Activated naive CD8-positive, alpha-beta T cell treated with anti-CD3 and anti-CD28 coated beads, Interleukin-2, amount 10 ng/mL, durations not matched to agents 7 days and 5 days (primary cell): ENCODE measurements around the gene NFASC. TPM values are rescaled to one million over a fixed set of nuclear protein-coding genes. Genes with fewer than 3 reads are reported as not detected.

Experiments
- ATAC-seq: fragments of 150-1000 bp; cut with Tn5 transposase; one replicate; pipeline ENCODE4 v1.10.0; 2021; ENCODE audit warnings: low read depth, moderate library complexity
- POLR2A ChIA-PET: fragments of 350-600 bp; sonication (Branson Sonifier 250); formaldehyde crosslinking; loops from one replicate; lab custom pipeline; 2021; ENCODE audit warnings: antibody characterized with exemption; lab: Charles Lee
- DNase-seq: peaks from one replicate; pipeline ENCODE4 v3.0.0; 2021
- H3K27ac Mint-ChIP-seq: one replicate; pipeline ENCODE4 v1.8.0; 2022; ENCODE audit warnings: mild to moderate bottlenecking, mixed read lengths
- H3K27me3 Mint-ChIP-seq: one replicate; pipeline ENCODE4 v1.8.0; 2022; ENCODE audit warnings: mild to moderate bottlenecking, moderate library complexity, mixed read lengths
- H3K36me3 Mint-ChIP-seq: one replicate; pipeline ENCODE4 v1.8.0; 2021; ENCODE audit warnings: mild to moderate bottlenecking, mixed read lengths
- H3K4me1 Mint-ChIP-seq: one replicate; pipeline ENCODE4 v1.8.0; 2021; ENCODE audit warnings: mixed read lengths
- H3K4me3 Mint-ChIP-seq: one replicate; pipeline ENCODE4 v1.8.0; 2022; ENCODE audit warnings: mild to moderate bottlenecking, moderate library complexity, mixed read lengths
- H3K9me3 Mint-ChIP-seq: one replicate; pipeline ENCODE4 v1.8.0; 2021; ENCODE audit warnings: mixed read lengths
- total RNA-seq, 2 experiments: library from RNA; stranded (reverse); gene quantifications; one replicate each; pipeline ENCODE4 v1.2.3, GENCODE V29; 2021

Gene NFASC
- total RNA-seq, 2 experiments from 2014 or later, result 0.14 to 0.31 TPM

- Mint-ChIP-seq H3K4me1 (peaks cover 17% of the 10 kb centered on the region), H3K27ac (no peak overlapping the region), H3K27me3 (peaks cover 2% of the 10 kb centered on the region), H3K4me3 (no peak overlapping the region), H3K36me3 (no peaks in the 10 kb centered on the region), H3K9me3 (no peaks in the 10 kb centered on the region)
- DNase-seq, result no peak
- no peak for ATAC-seq
- POLR2A ChIA-PET, result no interaction called here
Observed at GRCh38 chr1:204996981-204997380, 126.3 kb downstream of the NFASC start.

DNA sequence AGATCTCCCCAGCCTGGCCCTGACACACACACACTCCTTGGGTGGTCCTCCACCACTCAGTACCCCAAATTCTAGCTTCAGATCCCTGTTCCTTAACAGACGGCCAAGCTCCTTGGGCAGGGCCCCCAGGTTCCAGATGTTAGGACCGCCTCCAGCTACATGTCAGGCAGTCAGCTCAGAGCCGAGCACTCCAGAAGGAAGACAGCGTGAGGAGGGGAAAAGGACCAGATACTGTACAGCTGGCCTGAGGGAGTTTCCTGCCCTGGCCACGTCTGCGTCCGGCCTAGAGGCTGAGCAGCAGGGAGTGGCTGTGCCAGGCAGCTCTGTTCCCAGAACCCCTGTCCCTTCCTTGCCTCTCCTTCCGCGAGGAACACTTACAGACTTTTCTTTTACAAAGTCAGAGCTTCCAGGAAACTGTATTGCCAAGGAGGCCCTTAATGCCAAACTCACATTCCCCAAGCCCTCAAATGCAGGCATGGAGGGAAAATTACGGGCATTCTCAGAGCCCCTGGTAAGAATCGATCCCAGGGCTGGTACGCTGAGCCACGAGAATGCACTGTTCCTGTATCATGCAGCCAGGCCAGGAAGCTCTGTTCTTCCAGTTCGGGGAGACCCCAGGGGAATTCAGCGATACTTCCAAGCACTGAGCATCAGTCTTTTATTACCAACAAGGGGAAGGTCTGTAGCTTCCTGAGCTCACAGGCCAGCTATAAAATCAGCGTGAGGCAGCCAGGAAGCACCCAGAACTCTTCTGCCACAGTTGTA lies 127.1 kb downstream of the NFASC start:
- Mint-ChIP-seq H3K9me3 (no peaks in the 10 kb centered on the region), H3K4me3 (no peak overlapping the region), H3K27me3 (peaks cover 2% of the 10 kb centered on the region), H3K27ac (no peak overlapping the region), H3K4me1 (peaks cover 10% of the 10 kb centered on the region), H3K36me3 (no peaks in the 10 kb centered on the region)
- DNase-seq, result no peak
- no peak for ATAC-seq
- POLR2A ChIA-PET, result no interaction called here

GRCh38 chr1:205001162-205001561 lies 130.5 kb downstream of the NFASC start:
- Mint-ChIP-seq H3K27ac (no peak overlapping the region), H3K36me3 (no peaks in the 10 kb centered on the region), H3K4me1 (peaks cover 5% of the 10 kb centered on the region), H3K9me3 (no peaks in the 10 kb centered on the region), H3K4me3 (no peak overlapping the region), H3K27me3 (peaks cover 4% of the 10 kb centered on the region)
- no peak for ATAC-seq
- no peak for DNase-seq
- POLR2A ChIA-PET, result no interaction called here

- H3K9me3 Mint-ChIP-seq, result no peaks in the 10 kb centered on the region
- peaks cover 5% of the 10 kb centered on the region for H3K4me1 Mint-ChIP-seq
- no peak overlapping the region for H3K4me3 Mint-ChIP-seq
- no peak overlapping the region for H3K27ac Mint-ChIP-seq
- ATAC-seq, result no peak
- peaks cover 4% of the 10 kb centered on the region for H3K27me3 Mint-ChIP-seq
- no peaks in the 10 kb centered on the region for H3K36me3 Mint-ChIP-seq
- DNase-seq, result no peak
- POLR2A ChIA-PET, result no interaction called here
Observed at GRCh38 chr1:205002705-205003104, 132.0 kb downstream of the NFASC start.

- DNase-seq (no peak), ATAC-seq (no peak)
- POLR2A ChIA-PET, result no interaction called here
- Mint-ChIP-seq H3K27me3 (peaks cover 4% of the 10 kb centered on the region), H3K4me3 (no peak overlapping the region), H3K9me3 (no peaks in the 10 kb centered on the region), H3K4me1 (peaks cover 5% of the 10 kb centered on the region), H3K27ac (no peak overlapping the region), H3K36me3 (no peaks in the 10 kb centered on the region)
Observed at GRCh38 chr1:205003358-205004131, 132.9 kb downstream of the NFASC start.

- no peaks in the 10 kb centered on the region for H3K36me3 Mint-ChIP-seq
- H3K9me3 Mint-ChIP-seq, result no peaks in the 10 kb centered on the region
- no peak overlapping the region for H3K4me3 Mint-ChIP-seq
- no peaks in the 10 kb centered on the region for H3K4me1 Mint-ChIP-seq
- no peak overlapping the region for H3K27ac Mint-ChIP-seq
- H3K27me3 Mint-ChIP-seq, result peaks cover 4% of the 10 kb centered on the region
- DNase-seq (no peak), ATAC-seq (no peak)
- POLR2A ChIA-PET, result no interaction called here
Observed at GRCh38 chr1:205004351-205004750, 133.7 kb downstream of the NFASC start.

GRCh38 chr1:205008896-205009295 lies 138.2 kb downstream of the NFASC start:
- Mint-ChIP-seq H3K4me3 (no peak overlapping the region), H3K36me3 (no peaks in the 10 kb centered on the region), H3K27me3 (no peaks in the 10 kb centered on the region), H3K4me1 (no peaks in the 10 kb centered on the region), H3K9me3 (no peaks in the 10 kb centered on the region), H3K27ac (no peak overlapping the region)
- ATAC-seq (no peak), DNase-seq (no peak)
- POLR2A ChIA-PET, result no interaction called here

- no peak overlapping the region for H3K27ac Mint-ChIP-seq
Observed at GRCh38 chr1:205009670-205010069, 139.0 kb downstream of the NFASC start.

GRCh38 chr1:205012391-205013140 lies 141.9 kb downstream of the NFASC start:
- no peak overlapping the region for H3K4me3 Mint-ChIP-seq
- H3K4me1 Mint-ChIP-seq, result no peaks in the 10 kb centered on the region
- no peaks in the 10 kb centered on the region for H3K36me3 Mint-ChIP-seq
- H3K9me3 Mint-ChIP-seq, result no peaks in the 10 kb centered on the region
- POLR2A ChIA-PET, result no interaction called here
- no peak for ATAC-seq
- DNase-seq, result no peak
- no peak overlapping the region for H3K27ac Mint-ChIP-seq
- H3K27me3 Mint-ChIP-seq, result no peaks in the 10 kb centered on the region

More at GRCh38 chr1:205009670-205010069, 139.0 kb downstream of the NFASC start:
- POLR2A ChIA-PET, result no interaction called here
- Mint-ChIP-seq H3K4me1 (no peaks in the 10 kb centered on the region), H3K9me3 (no peaks in the 10 kb centered on the region), H3K27me3 (no peaks in the 10 kb centered on the region), H3K4me3 (no peak overlapping the region), H3K36me3 (no peaks in the 10 kb centered on the region)
- DNase-seq, result no peak
- no peak for ATAC-seq

DNA sequence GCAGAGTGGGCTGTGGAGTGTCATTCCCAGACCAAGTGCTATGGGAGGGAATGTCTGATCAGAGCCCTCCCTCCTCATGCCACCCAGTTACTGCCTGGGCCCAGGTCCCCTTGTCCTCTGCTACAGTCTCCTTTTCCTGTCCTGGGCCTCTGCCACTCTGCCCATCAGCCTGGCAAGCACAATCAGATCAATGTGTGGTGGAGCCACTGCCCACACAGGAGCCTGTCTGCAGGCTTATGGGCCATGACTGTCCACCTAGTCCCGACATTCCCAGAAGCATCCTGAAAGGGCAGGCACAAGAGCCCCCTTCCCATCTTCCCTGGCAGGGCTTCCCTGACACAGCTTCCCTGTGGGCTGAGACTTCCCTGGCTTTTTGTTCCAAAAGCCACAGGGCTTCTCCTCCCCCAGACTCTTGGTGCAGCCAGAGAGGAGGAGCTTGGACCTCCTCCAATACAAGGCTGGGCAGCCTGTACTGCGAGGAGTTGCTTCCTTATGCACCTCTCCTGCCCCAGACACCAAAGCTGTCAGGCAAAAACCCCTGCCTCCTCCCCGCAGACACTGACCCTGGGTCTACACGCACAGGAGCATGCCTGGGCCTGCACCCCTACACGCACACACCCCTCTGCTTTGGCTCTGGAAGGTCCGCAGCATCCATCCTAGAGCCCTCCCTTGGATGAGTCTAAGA lies 143.2 kb downstream of the NFASC start:
- POLR2A ChIA-PET, result no interaction called here
- DNase-seq (no peak), ATAC-seq (no peak)
- no peak overlapping the region for H3K4me3 Mint-ChIP-seq
- no peaks in the 10 kb centered on the region for H3K9me3 Mint-ChIP-seq
- no peaks in the 10 kb centered on the region for H3K36me3 Mint-ChIP-seq
- H3K4me1 Mint-ChIP-seq, result no peaks in the 10 kb centered on the region
- no peaks in the 10 kb centered on the region for H3K27me3 Mint-ChIP-seq
- no peak overlapping the region for H3K27ac Mint-ChIP-seq

DNA sequence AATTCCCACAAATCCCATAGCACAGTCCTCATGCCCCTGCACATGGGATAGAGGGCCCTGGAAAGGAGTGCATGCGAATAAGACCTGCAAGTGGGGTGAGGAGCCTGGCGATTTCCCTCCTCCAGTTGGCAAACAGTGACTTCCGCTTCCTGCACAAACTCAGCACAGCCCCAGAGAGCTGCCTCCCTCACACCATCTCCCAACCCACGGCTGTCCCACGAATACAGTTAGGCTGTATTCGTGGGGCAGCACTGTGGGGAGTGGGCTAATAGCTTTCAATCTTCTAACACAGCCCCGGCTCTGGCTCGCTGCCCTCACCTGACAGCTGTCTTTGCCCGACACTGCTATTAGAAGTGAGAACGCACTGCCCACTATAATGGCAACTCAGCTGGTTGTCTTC lies 144.1 kb downstream of the NFASC start:
- no peak overlapping the region for H3K27ac Mint-ChIP-seq
- no peak for DNase-seq
- H3K9me3 Mint-ChIP-seq, result no peaks in the 10 kb centered on the region
- ATAC-seq, result no peak
- H3K4me3 Mint-ChIP-seq, result no peak overlapping the region
- H3K4me1 Mint-ChIP-seq, result no peaks in the 10 kb centered on the region
- POLR2A ChIA-PET, result no interaction called here
- H3K36me3 Mint-ChIP-seq, result no peaks in the 10 kb centered on the region
- no peaks in the 10 kb centered on the region for H3K27me3 Mint-ChIP-seq

GRCh38 chr1:205015241-205015640 lies 144.6 kb downstream of the NFASC start:
- Mint-ChIP-seq H3K4me1 (no peaks in the 10 kb centered on the region), H3K27ac (no peak overlapping the region), H3K27me3 (no peaks in the 10 kb centered on the region), H3K4me3 (no peak overlapping the region), H3K9me3 (no peaks in the 10 kb centered on the region), H3K36me3 (no peaks in the 10 kb centered on the region)
- DNase-seq (no peak), ATAC-seq (no peak)
- POLR2A ChIA-PET, result no interaction called here

DNA sequence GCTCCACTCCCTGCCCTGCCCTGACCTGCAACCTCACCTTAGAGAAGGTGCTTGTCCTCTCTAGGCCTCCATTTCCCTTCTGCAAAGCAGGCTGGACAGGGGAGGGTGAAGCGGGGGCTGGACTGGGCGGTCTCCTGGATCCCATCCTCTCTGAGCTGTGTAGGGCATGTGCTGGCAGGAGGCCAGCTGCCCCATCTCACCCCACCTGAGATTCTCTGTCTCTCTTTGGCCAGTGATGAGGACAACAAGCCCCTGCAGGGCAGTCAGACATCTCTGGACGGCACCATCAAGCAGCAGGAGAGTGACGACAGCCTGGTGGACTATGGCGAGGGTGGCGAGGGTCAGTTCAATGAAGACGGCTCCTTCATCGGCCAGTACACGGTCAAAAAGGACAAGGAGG lies 145.4 kb downstream of the NFASC start:
- Mint-ChIP-seq H3K9me3 (no peaks in the 10 kb centered on the region), H3K27ac (no peak overlapping the region), H3K27me3 (no peaks in the 10 kb centered on the region), H3K4me3 (no peak overlapping the region), H3K4me1 (no peaks in the 10 kb centered on the region), H3K36me3 (no peaks in the 10 kb centered on the region)
- ATAC-seq (no peak), DNase-seq (no peak)
- POLR2A ChIA-PET, result no interaction called here
